Measurements from ENCODE around the gene RESP18. TPM values are rescaled to one million over a fixed set of nuclear protein-coding genes. Genes with fewer than 3 reads are reported as not detected.
A peak's percentile ranks its signal among the peaks of the same experiment; 100 is the strongest.

RESP18 gene
- total RNA-seq, 1 donor from 2014 or later: not detected

DNA sequence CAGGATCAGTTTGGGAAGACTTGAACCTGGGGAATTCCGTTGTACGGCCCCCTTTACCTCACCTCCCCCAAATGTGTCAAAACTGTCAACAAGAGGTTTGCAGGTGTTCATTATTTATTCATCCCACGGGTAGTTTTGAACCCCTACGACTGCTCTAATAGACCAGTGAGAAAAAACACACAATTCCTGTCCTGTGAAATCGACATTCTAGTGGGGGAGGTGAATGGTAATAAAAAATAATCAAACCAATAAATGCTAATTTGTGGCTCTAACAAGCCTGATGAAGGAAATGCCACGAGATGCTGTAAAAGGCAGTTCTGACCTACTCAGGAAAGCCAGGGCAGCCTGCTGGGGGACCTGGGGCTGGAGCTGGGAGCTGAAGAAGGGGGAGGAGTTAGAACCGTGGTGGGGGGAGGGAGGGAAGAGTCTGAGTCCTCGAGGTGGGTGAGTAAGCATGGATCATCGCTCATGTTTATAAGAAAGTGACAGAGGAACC lies 53.8 kb downstream of the RESP18 start:
- no peak for DNase-seq (ENCODE audit: low read depth in 2 of 2)

DNA sequence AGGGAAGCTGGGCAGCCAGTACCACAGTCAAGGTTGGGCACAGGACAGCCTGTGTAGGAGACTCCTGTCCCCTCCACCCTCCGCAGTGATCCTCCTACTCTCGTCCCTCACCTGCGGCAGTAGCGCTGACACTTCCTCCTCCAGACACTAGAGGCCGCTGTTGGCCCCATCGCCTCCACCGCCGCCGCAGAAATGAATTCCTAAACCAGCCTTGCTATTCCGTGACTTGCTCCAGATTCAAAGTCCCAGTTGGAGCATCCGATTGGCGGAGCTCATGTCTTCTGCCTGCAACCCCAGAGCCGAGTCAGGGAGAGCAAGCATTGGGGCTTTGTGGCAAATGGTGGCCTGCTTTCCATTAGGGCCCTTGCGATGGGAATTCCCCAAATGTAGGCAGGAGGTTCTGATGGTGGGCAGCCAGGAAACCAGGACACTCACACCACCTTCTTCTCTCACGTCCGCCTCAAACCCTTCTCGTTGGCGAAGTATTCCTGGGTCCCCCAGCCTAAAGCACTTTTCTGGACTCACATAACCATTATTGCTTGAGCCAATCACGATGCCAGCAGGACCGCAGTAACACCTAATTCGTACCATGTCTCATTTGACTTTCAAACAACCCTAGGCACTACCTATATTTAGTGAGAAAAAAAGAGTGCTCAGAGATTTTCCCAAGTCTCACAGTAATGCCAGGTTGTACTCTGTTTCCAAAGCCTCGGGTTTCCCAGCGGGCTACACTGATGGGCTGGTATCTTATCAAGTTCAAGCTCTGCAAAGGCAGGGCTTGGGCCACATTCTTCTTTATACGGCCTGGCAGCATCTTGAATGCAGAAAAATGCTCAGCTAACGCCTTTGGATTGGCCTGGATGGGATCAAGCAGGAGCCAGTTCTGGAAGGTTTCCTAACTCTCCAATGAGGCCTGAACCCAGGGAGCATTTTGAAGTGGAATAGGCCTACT lies 54.6 kb downstream of the RESP18 start:
- DNase-seq (ENCODE audit: low read depth in 2 of 2): peak in 1 of 2 donors; percentile 62

Other genes with a start within 250 kb of the RESP18 start
- gene NHEJ1, start 171.9 kb downstream of the RESP18 start, total RNA-seq: 13.7 and 16.3 TPM in 2 replicates
- 0.64 and 0.89 TPM in 2 replicates for gene SLC23A3, start 162.7 kb downstream of the RESP18 start, total RNA-seq
- 16.7 and 29.0 TPM in 2 replicates for gene CNPPD1, start 155.8 kb downstream of the RESP18 start, total RNA-seq
- 49.0 and 65.2 TPM in 2 replicates for gene RETREG2, start 154.5 kb downstream of the RESP18 start, total RNA-seq
- 20.0 and 22.1 TPM in 2 replicates for gene ZFAND2B, start 126.0 kb downstream of the RESP18 start, total RNA-seq
- gene ABCB6, start 113.8 kb downstream of the RESP18 start, total RNA-seq: 21.4 and 27.3 TPM in 2 replicates
- gene ATG9A, start 103.1 kb downstream of the RESP18 start, total RNA-seq: 34.5 and 60.4 TPM in 2 replicates
- gene ANKZF1, start 102.9 kb downstream of the RESP18 start, total RNA-seq: 15.8 and 19.2 TPM in 2 replicates
- gene GLB1L, start 87.3 kb downstream of the RESP18 start, total RNA-seq: 4.7 and 5.6 TPM in 2 replicates
- gene STK16, start 87.3 kb downstream of the RESP18 start, total RNA-seq: 14.5 and 16.3 TPM in 2 replicates
- not detected in 2 replicates for gene TUBA4B, start 79.5 kb downstream of the RESP18 start, total RNA-seq
- gene TUBA4A, start 78.8 kb downstream of the RESP18 start, total RNA-seq: 12.1 and 14.4 TPM in 2 replicates
- 15.4 and 30.0 TPM in 2 replicates for gene DNAJB2, start 53.4 kb downstream of the RESP18 start, total RNA-seq
- gene PTPRN, start 23.3 kb downstream of the RESP18 start, total RNA-seq: not detected in 2 replicates
- 53.1 and 69.5 TPM in 2 replicates for gene DNPEP, start 55.2 kb upstream of the RESP18 start, total RNA-seq
- gene DES, start 85.6 kb upstream of the RESP18 start, total RNA-seq: not detected in 2 replicates
- gene SPEG, start 102.1 kb upstream of the RESP18 start, total RNA-seq: under 0.01 TPM in 1 of 2 replicates, not detected in the other
- 22.2 and 28.7 TPM in 2 replicates for gene GMPPA, start 166.1 kb upstream of the RESP18 start, total RNA-seq
- not detected in 2 replicates for gene ASIC4, start 181.7 kb upstream of the RESP18 start, total RNA-seq
- 0.26 and 0.89 TPM in 2 replicates for gene CHPF, start 211.1 kb upstream of the RESP18 start, total RNA-seq
- not detected in 2 replicates for gene TMEM198, start 211.3 kb upstream of the RESP18 start, total RNA-seq
- 17.2 and 40.8 TPM in 2 replicates for gene OBSL1, start 238.8 kb upstream of the RESP18 start, total RNA-seq
- gene INHA, start 239.6 kb upstream of the RESP18 start, total RNA-seq: under 0.01 TPM in 1 of 2 replicates, not detected in the other

Data from dermis microvascular lymphatic vessel endothelial cell (primary cell).